ENCODE results near the gene TMOD3.

GRCh38 chr15:51926809-51927208, 97.4 kb downstream of the TMOD3 start:
- TF ChIP-seq, protein P1, sequence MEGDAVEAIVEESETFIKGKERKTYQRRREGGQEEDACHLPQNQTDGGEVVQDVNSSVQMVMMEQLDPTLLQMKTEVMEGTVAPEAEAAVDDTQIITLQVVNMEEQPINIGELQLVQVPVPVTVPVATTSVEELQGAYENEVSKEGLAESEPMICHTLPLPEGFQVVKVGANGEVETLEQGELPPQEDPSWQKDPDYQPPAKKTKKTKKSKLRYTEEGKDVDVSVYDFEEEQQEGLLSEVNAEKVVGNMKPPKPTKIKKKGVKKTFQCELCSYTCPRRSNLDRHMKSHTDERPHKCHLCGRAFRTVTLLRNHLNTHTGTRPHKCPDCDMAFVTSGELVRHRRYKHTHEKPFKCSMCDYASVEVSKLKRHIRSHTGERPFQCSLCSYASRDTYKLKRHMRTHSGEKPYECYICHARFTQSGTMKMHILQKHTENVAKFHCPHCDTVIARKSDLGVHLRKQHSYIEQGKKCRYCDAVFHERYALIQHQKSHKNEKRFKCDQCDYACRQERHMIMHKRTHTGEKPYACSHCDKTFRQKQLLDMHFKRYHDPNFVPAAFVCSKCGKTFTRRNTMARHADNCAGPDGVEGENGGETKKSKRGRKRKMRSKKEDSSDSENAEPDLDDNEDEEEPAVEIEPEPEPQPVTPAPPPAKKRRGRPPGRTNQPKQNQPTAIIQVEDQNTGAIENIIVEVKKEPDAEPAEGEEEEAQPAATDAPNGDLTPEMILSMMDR (IDR thresholded peaks at IDR 0.05; ENCODE audit: low read depth, low read length) = no peak
- no peak for TF ChIP-seq EZH2phosphoT487 (IDR thresholded peaks at IDR 0.05; ENCODE audit: low read depth)
